ENCODE data around the gene C1orf122.
"Not testable (repeated sequence)": the region's sequence is repeated elsewhere in the genome, so short reads cannot be mapped to it uniquely, and the experiment has no call there.

Gene C1orf122

DNA sequence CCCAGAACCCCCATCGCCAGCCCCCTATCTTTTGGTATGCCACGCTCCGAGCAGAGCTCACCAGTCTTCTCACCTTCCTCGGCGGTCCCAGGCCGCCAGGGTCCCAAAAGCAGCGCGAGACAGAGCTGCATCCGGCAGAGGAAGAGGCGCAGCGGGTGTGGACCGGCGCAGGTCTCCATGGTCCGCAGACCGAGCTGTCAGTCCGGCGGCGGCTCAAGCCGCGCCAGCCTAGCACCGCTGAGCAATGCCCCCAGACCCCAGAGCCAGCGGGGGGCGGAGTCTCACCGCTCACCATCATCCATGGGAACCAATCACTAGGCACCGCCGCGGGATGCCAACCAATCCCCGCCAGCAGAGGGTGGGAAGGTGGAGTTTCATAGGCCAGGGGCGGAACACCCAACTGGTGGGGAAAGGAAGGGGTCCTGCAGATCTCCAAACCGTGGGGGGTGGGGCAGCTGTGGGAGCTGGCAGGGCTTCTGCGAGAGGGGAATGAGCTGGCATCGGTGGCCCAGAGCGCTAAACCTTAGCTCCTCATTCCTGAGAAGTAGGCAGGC, 42.6 kb upstream of the C1orf122 start, which contains the start of gene EPHA10:
TSS of gene EPHA10 (minus strand) at position 233 of the 554 bp plus-strand sequence. CDS start at position 179, 54 bp downstream.
- no peak within 1 kb of the TSS for H3K4me3 ChIP-seq (replicated peaks; ENCODE audit: insufficient read depth, low read length)
- peaks cover 28% of the 10 kb centered on the region for H3K27me3 ChIP-seq (ENCODE audit: insufficient read depth, poor library complexity, severe bottlenecking)
- no peak for DNase-seq (ENCODE audit: low read depth in 1 of 2, low spot score in 1 of 2)
- TF ChIP-seq GABPA (IDR thresholded peaks at IDR 0.05; ENCODE audit: low read depth), result no peak
- TF ChIP-seq, protein P1, sequence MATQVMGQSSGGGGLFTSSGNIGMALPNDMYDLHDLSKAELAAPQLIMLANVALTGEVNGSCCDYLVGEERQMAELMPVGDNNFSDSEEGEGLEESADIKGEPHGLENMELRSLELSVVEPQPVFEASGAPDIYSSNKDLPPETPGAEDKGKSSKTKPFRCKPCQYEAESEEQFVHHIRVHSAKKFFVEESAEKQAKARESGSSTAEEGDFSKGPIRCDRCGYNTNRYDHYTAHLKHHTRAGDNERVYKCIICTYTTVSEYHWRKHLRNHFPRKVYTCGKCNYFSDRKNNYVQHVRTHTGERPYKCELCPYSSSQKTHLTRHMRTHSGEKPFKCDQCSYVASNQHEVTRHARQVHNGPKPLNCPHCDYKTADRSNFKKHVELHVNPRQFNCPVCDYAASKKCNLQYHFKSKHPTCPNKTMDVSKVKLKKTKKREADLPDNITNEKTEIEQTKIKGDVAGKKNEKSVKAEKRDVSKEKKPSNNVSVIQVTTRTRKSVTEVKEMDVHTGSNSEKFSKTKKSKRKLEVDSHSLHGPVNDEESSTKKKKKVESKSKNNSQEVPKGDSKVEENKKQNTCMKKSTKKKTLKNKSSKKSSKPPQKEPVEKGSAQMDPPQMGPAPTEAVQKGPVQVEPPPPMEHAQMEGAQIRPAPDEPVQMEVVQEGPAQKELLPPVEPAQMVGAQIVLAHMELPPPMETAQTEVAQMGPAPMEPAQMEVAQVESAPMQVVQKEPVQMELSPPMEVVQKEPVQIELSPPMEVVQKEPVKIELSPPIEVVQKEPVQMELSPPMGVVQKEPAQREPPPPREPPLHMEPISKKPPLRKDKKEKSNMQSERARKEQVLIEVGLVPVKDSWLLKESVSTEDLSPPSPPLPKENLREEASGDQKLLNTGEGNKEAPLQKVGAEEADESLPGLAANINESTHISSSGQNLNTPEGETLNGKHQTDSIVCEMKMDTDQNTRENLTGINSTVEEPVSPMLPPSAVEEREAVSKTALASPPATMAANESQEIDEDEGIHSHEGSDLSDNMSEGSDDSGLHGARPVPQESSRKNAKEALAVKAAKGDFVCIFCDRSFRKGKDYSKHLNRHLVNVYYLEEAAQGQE (IDR thresholded peaks at IDR 0.05; ENCODE audit: insufficient replicate concordance, low read depth), result no peak
- no peak for TF ChIP-seq SPI1 (IDR thresholded peaks at IDR 0.05; ENCODE audit: borderline replicate concordance, low read depth)
- TF ChIP-seq POLR2AphosphoS5 (IDR thresholded peaks at IDR 0.05; ENCODE audit: low read depth), result no peak
- TF ChIP-seq, protein P2, sequence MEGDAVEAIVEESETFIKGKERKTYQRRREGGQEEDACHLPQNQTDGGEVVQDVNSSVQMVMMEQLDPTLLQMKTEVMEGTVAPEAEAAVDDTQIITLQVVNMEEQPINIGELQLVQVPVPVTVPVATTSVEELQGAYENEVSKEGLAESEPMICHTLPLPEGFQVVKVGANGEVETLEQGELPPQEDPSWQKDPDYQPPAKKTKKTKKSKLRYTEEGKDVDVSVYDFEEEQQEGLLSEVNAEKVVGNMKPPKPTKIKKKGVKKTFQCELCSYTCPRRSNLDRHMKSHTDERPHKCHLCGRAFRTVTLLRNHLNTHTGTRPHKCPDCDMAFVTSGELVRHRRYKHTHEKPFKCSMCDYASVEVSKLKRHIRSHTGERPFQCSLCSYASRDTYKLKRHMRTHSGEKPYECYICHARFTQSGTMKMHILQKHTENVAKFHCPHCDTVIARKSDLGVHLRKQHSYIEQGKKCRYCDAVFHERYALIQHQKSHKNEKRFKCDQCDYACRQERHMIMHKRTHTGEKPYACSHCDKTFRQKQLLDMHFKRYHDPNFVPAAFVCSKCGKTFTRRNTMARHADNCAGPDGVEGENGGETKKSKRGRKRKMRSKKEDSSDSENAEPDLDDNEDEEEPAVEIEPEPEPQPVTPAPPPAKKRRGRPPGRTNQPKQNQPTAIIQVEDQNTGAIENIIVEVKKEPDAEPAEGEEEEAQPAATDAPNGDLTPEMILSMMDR (IDR thresholded peaks at IDR 0.05; ENCODE audit: insufficient read depth, low read length), result no peak
- no peak within 1 kb of the TSS for H3K27ac ChIP-seq (replicated peaks)

DNA sequence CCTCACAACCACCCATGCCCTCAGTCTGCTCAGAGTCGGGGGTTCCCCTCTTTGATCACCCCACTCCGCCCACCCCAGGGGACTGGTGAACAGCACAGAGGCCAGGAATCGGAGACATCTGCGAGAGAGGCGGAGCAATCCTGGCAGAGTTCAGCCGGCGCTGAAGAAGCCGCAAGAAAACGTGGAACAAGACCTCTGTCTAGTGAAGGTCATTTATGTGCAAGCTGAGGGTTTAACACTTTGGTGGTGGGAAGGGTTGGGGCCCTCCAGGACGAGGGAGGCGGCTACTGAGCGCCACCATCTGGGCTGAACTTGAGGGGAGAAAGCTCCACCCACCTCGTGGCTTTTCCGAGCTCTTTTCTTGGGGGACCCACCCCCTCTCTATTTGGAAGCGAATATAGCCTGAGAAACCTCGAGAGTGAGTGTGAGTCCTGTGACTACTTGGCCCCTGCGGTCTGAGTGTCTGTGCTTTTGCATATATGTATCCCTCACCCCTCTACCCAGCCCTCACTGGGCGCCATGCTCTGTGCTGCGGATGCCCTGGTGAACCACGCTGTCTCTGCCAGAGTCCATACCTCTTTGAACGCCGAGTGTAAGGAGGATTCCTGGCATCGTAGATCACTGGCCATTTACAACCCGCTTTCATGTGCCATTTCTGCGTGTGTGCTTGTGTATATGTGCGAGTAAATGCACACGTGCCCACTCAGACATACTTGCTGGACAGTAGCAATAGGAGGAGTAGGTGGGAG, 41.5 kb upstream of the C1orf122 start:
- H3K27me3 ChIP-seq (ENCODE audit: insufficient read depth, poor library complexity, severe bottlenecking), result peaks cover 28% of the 10 kb centered on the region

DNA sequence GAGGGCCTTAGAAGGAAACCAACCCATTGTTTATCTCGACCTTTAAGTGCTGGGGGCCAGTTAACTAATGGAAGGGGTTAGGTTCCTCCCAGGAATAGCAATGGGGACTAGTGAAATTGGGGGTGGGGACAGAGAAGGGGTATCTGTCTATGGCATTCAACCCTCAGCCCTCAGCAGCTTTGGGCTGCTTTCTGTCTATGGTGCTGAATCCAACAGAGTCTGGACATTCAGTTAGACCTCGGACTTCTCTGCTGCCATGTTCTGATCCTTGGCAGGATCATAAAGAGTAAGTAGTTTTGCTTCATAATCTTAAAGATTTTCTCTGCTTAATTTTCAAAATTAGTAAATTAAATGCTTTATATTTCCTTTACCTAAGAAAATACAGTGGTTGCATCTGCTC, 40.1 kb upstream of the C1orf122 start:
- TF ChIP-seq, protein P1 (IDR thresholded peaks at IDR 0.05; ENCODE audit: insufficient replicate concordance, low read depth), result peak; percentile 55
- TF ChIP-seq SPI1 (IDR thresholded peaks at IDR 0.05; ENCODE audit: borderline replicate concordance, low read depth) (no peak), POLR2AphosphoS5 (IDR thresholded peaks at IDR 0.05; ENCODE audit: low read depth) (no peak)
- TF ChIP-seq, protein P2 (IDR thresholded peaks at IDR 0.05; ENCODE audit: insufficient read depth, low read length), result no peak
- H3K27me3 ChIP-seq (ENCODE audit: insufficient read depth, poor library complexity, severe bottlenecking), result peaks cover 28% of the 10 kb centered on the region
- no peak for DNase-seq (ENCODE audit: low read depth in 1 of 2, low spot score in 1 of 2)
- H3K27ac ChIP-seq (replicated peaks), result no peak overlapping the region
- H3K4me3 ChIP-seq (replicated peaks; ENCODE audit: insufficient read depth, low read length), result no peak overlapping the region

More for the DNA sequence above, 41.5 kb upstream of the C1orf122 start:
- no peak for DNase-seq (ENCODE audit: low read depth in 1 of 2, low spot score in 1 of 2)
- H3K4me3 ChIP-seq (replicated peaks; ENCODE audit: insufficient read depth, low read length), result no peak overlapping the region
- no peak overlapping the region for H3K27ac ChIP-seq (replicated peaks)
- TF ChIP-seq, protein P1 (IDR thresholded peaks at IDR 0.05; ENCODE audit: insufficient replicate concordance, low read depth), result no peak
- TF ChIP-seq, protein P2 (IDR thresholded peaks at IDR 0.05; ENCODE audit: insufficient read depth, low read length), result no peak
- TF ChIP-seq GABPA (IDR thresholded peaks at IDR 0.05; ENCODE audit: low read depth) (no peak), SPI1 (IDR thresholded peaks at IDR 0.05; ENCODE audit: borderline replicate concordance, low read depth) (no peak), POLR2AphosphoS5 (IDR thresholded peaks at IDR 0.05; ENCODE audit: low read depth) (no peak)

DNA sequence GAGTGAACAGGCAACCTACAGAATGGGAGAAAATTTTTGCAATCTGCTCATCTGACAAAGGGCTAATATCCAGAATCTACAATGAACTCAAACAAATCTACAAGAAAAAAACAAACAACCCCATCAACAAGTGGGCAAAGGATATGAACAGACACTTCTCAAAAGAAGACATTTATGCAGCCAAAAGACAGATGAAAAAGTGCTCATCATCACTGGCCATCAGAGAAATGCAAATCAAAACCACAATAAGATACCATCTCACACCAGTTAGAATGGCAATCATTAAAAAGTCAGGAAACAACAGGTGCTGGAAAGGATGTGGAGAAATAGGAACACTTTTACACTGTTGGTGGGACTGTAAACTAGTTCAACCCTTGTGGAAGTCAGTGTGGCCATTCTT, 36.1 kb upstream of the C1orf122 start:
- H3K4me3 ChIP-seq (replicated peaks; ENCODE audit: insufficient read depth, low read length); DNase-seq (ENCODE audit: low read depth in 1 of 2, low spot score in 1 of 2); H3K27me3 ChIP-seq (ENCODE audit: insufficient read depth, poor library complexity, severe bottlenecking); H3K27ac ChIP-seq (replicated peaks): not testable (repeated sequence)
